SK-N-SH treated with all-trans-retinoic acid at 6 μM for 48 hours (cell line): ENCODE measurements around the gene PGGT1B.

Experiments used
- ATAC-seq: fragments of 200-7000 bp; cut with Tn5 transposase; 3 replicates; pipeline ENCODE4 v1.9.1; 2020; ENCODE audit warnings: mild to moderate bottlenecking, moderate library complexity
- ARNTL ChIP-seq: fragments of 450-650 bp; formaldehyde crosslinking; IDR thresholded peaks from 2 replicates; pipeline ENCODE4 v1.5.0; 2020; ENCODE audit warnings: low read depth, mild to moderate bottlenecking, moderate library complexity, borderline replicate concordance
- CREB5 ChIP-seq: fragments of 250-450 bp; sonication (Bioruptor Pico); IDR thresholded peaks from 2 replicates; pipeline ENCODE4 v1.5.1; 2020; ENCODE audit warnings: low read depth, mild to moderate bottlenecking, moderate library complexity
- CSDC2 ChIP-seq: fragments of 250-450 bp; sonication (Bioruptor Pico); IDR thresholded peaks from 2 replicates; pipeline ENCODE4 v1.5.0; 2020; ENCODE audit warnings: mild to moderate bottlenecking, moderate library complexity
- CSRNP3 ChIP-seq: fragments of 250-450 bp; sonication (Bioruptor Pico); IDR thresholded peaks from 2 replicates; pipeline ENCODE4 v1.5.1; 2021; ENCODE audit warnings: mild to moderate bottlenecking, moderate library complexity
- ESRRG ChIP-seq: fragments of 250-450 bp; sonication (Bioruptor Pico); IDR thresholded peaks from 2 replicates; pipeline ENCODE4 v1.6.1; 2021; ENCODE audit warnings: mild to moderate bottlenecking
- GLIS3 ChIP-seq: fragments of 250-450 bp; sonication (Bioruptor Pico); IDR thresholded peaks from 2 replicates; pipeline ENCODE4 v1.5.0; 2020; ENCODE audit warnings: mild to moderate bottlenecking, moderate library complexity
- ISL1 ChIP-seq: fragments of 250-450 bp; sonication (Bioruptor Pico); IDR thresholded peaks from 2 replicates; pipeline ENCODE4 v2.1.2; 2022; ENCODE audit warnings: mild to moderate bottlenecking, moderate library complexity
- OSR1 ChIP-seq: fragments of 250-450 bp; sonication (Bioruptor Pico); IDR thresholded peaks from 2 replicates; pipeline ENCODE4 v1.8.0; 2022; ENCODE audit warnings: moderate library complexity, mild to moderate bottlenecking, inconsistent platforms
- PATZ1 ChIP-seq: fragments of 250-450 bp; sonication (Bioruptor Pico); IDR thresholded peaks from 2 replicates; pipeline ENCODE4 v1.8.0; 2020; ENCODE audit warnings: mild to moderate bottlenecking, moderate library complexity, borderline replicate concordance
- POU6F1 ChIP-seq: fragments of 250-450 bp; sonication (Bioruptor Pico); IDR thresholded peaks from 2 replicates; pipeline ENCODE4 v1.8.0; 2021; ENCODE audit warnings: low read depth, mild to moderate bottlenecking, moderate library complexity, borderline replicate concordance
- PPARA ChIP-seq: fragments of 250-450 bp; sonication (Bioruptor Pico); IDR thresholded peaks from 2 replicates; pipeline ENCODE4 v1.5.0; 2020; ENCODE audit warnings: mild to moderate bottlenecking, borderline replicate concordance
- RARB ChIP-seq: fragments of 250-450 bp; sonication (Bioruptor Pico); IDR thresholded peaks from 2 replicates; pipeline ENCODE4 v1.8.0; 2021; ENCODE audit warnings: mild to moderate bottlenecking, moderate library complexity
- TCF4 ChIP-seq: fragments of 250-450 bp; sonication (Bioruptor Pico); IDR thresholded peaks from 2 replicates; pipeline ENCODE4 v1.8.0; 2021; ENCODE audit warnings: mild to moderate bottlenecking, moderate library complexity, borderline replicate concordance
- TOX ChIP-seq: fragments of 250-450 bp; sonication (Bioruptor Pico); IDR thresholded peaks from 2 replicates; pipeline ENCODE4 v1.8.0; 2021; ENCODE audit warnings: mild to moderate bottlenecking, moderate library complexity, borderline replicate concordance
- TSHZ2 ChIP-seq: fragments of 250-450 bp; sonication (Bioruptor Pico); IDR thresholded peaks from 2 replicates; pipeline ENCODE4 v1.5.0; 2020; ENCODE audit warnings: mild to moderate bottlenecking, moderate library complexity
- ZFP3 ChIP-seq: fragments of 250-450 bp; sonication (Bioruptor Pico); IDR thresholded peaks from 2 replicates; pipeline ENCODE4 v1.5.0; 2020; ENCODE audit warnings: mild to moderate bottlenecking, moderate library complexity
- ZNF565 ChIP-seq: fragments of 450-650 bp; formaldehyde crosslinking; conservative IDR thresholded peaks from 2 replicates; pipeline ENCODE4 v1.5.0; 2020; ENCODE audit warnings: low read depth, mild to moderate bottlenecking, moderate library complexity
- ZNF70 ChIP-seq: fragments of 450-650 bp; formaldehyde crosslinking; IDR thresholded peaks from 2 replicates; pipeline ENCODE4 v1.5.0; 2020; ENCODE audit warnings: mild to moderate bottlenecking, moderate library complexity
- ZNF8 ChIP-seq: fragments of 450-650 bp; formaldehyde crosslinking; IDR thresholded peaks from 2 replicates; pipeline ENCODE4 v1.5.0; 2020; ENCODE audit warnings: mild to moderate bottlenecking, moderate library complexity

The PGGT1B gene

GRCh38 chr5:115190388-115190787 is 72.3 kb downstream of the PGGT1B start:
- ATAC-seq = no peak
- TF ChIP-seq TOX (CRISPR knock-in tag) (no peak), TCF4 (no peak), PATZ1 (CRISPR knock-in tag) (no peak), ZNF565 (CRISPR knock-in tag) (no peak), ESRRG (no peak), ARNTL (no peak), ZNF70 (CRISPR knock-in tag) (no peak), CREB5 (CRISPR knock-in tag) (no peak), TSHZ2 (no peak)

- no peak for TF ChIP-seq CSDC2
- no peak for TF ChIP-seq ESRRG
- no peak for TF ChIP-seq PATZ1 (CRISPR knock-in tag)
- no peak for TF ChIP-seq GLIS3 (CRISPR knock-in tag)
- no peak for TF ChIP-seq TCF4
- no peak for TF ChIP-seq PPARA (CRISPR knock-in tag)
- TF ChIP-seq RARB (CRISPR knock-in tag) = no peak
- TF ChIP-seq ZFP3 (CRISPR knock-in tag) = no peak
- TF ChIP-seq POU6F1 (CRISPR knock-in tag) = no peak
- TF ChIP-seq ZNF8 = no peak
- no peak for TF ChIP-seq TSHZ2
- no peak for TF ChIP-seq OSR1 (CRISPR knock-in tag)
- TF ChIP-seq CSRNP3 (CRISPR knock-in tag) = no peak
- no peak for TF ChIP-seq ISL1 (CRISPR knock-in tag)
- TF ChIP-seq TOX (CRISPR knock-in tag) = no peak
- TF ChIP-seq ZNF70 (CRISPR knock-in tag) = no peak
- no peak for ATAC-seq
Measured at GRCh38 chr5:115189866-115190265, 72.8 kb downstream of the PGGT1B start.
